Right cardiac atrium (tissue), 5 donors: ENCODE results near the gene ARHGAP8. TPM values are rescaled to one million over a fixed set of nuclear protein-coding genes. Genes with fewer than 3 reads are reported as not detected.
"Not testable (repeated sequence)": the region's sequence is repeated elsewhere in the genome, so short reads cannot be mapped to it uniquely, and the experiment has no call there.

Experiments
- ATAC-seq, 2 donors: fragments of 200-7000 bp; cut with Tn5 transposase; one replicate each; pipeline versions ENCODE4 v1.8.0 to v1.9.1; 2020; ENCODE audit warnings: moderate library complexity in 2 of 2, mild to moderate bottlenecking in 1 of 2
- DNase-seq, 3 donors: peaks; one replicate each; pipeline ENCODE4 v3.0.0-alpha.2; 2020
- H3K27ac ChIP-seq: one replicate; pipeline ENCODE4 v1.5.1; 2013; ENCODE audit warnings: mild to moderate bottlenecking, low read length, control low read depth, moderate library complexity
- H3K27me3 ChIP-seq: one replicate; pipeline ENCODE4 v1.6.1; 2013; ENCODE audit not compliant: control insufficient read depth, insufficient read depth
- H3K4me1 ChIP-seq: one replicate; pipeline ENCODE4 v1.6.1; 2013; ENCODE audit warnings: low read length; ENCODE audit not compliant: control insufficient read depth, insufficient read depth
- H3K4me3 ChIP-seq: one replicate; pipeline ENCODE4 v1.5.1; 2013; ENCODE audit warnings: low read length, control low read depth
- H3K9me3 ChIP-seq: one replicate; pipeline ENCODE4 v1.6.1; 2013; ENCODE audit warnings: low read length; ENCODE audit not compliant: control insufficient read depth
- WGBS: extraction: QIAGEN DNeasy Blood & Tissue Kit; methylation state at CpG from one replicate; pipeline ENCODE4 v1.1.7; 2013; 5-methylcytosine and 5-hydroxymethylcytosine counted together
- intact Hi-C, 4 donors: fragments of 100-400 bp; cut with DNase I; formaldehyde crosslinking; loops; one replicate each; pipeline versions ENCODE4 v1.11.0 to v1.14.0; 2022 to 2023
- polyA plus RNA-seq: library from polyadenylated mRNA; stranded (reverse); fragments of 200-250 nt; gene quantifications from one replicate; pipeline ENCODE4 v1.2.3, GENCODE V29; 2013
- total RNA-seq, 4 donors: library from RNA; stranded (reverse); fragmentation: NEBNext Ultra II Directional; extraction: Animal tissue kit (Norgen Biotek cat#: 25700); gene quantifications; one replicate each; pipeline ENCODE4 v1.2.1, GENCODE V29; 2021
- donor health status: healthy with polysubstance abuse.
- donor health status: DM: no; HTN: yes; CAD: no.
- donor health status: DM: no; HTN: no; CAD: no.
- donor health status: DM: no; HTN: yes; CAD: no; lungs with severe emphysema.
- donor health status: DM: yes; HTN: yes; CAD: no.

ARHGAP8 gene
- total and polyA plus RNA-seq, 5 donors: 0.02 to 1.9 (median 0.66) TPM

DNA sequence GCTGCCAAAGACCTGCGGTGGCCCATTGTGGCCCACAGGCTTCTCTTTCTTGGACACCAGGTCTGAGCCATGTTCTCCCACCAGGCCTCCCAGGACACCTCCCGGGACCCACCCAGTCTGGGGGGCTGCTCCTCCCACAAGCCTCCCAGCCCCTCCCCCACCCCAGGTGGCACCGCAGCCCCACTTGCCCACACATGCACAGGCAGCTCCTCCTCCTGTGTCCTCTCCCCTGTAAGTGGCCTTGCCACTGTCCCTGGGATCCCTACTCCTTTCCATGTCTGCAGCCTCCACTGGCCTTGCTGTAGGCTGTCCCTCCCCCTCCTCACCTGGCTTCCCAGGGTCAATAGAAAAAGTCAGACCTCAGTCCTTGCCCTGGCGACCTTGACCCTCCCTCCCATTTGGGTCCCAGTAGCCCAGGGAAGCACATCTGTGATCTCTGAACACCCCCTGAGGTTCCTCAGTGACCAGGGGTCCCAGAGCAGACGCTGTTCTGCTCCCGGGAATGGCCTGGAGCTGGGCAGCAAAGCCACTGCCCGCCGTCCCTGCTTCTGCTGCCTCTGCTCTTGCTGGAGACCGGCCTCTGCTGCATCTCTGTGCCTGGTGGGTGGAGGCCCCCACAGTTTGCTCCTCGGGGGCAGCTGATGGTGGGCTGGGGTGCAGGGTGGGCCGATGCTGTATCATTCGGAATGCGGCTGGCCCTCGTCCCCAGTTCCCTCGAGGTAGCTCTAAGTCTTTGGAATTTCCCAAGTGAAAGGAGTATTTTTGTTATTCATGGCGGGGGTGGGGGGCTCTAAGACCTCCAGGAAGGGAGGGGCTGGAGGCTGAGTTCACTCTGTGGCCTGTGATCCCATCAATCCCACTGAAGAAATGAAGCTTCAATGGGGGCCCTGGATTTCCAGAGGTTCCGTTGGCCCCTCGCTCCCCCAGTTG, 43.6 kb downstream of the ARHGAP8 start:
- ATAC-seq (peak in 1 of 2 donors; percentile 24), DNase-seq (peak in 1 of 3 donors; percentile 40)
- Histone ChIP-seq H3K9me3 (no peaks in the 10 kb centered on the region), H3K4me1 (no peaks in the 10 kb centered on the region), H3K4me3 (no peak overlapping the region), H3K27me3 (no peaks in the 10 kb centered on the region), H3K27ac (no peak overlapping the region)
- 67% methylated on average over 18 of the region's 18 CpGs for WGBS
- intact Hi-C loops: no loop called here

DNA sequence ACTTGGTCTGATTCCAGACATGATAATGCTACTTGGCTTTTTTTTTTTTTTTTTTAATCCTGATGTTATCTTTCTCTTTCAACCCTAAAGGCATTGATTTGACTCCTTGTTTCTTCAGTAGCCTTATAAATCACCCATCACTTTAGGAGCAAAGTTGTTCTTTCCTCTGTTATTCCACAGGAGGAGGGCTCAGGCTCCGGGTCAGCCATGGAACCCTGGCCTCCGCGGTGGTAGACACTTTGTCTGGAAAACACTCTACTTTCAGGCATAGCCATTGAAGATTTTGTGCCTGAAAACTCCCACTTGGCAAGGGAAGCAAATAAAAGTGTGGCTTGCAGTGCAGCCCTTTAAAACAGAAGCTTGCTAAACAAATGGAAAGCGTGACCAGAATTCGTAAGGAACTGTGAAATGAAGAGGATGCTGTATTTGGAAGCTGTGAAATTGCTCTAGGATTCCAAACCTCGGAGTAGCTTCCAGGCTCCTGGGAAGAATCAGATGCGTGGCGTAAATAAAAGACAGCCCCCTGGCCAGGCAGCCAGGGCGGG, 44.9 kb downstream of the ARHGAP8 start:
- H3K4me3 ChIP-seq: no peak overlapping the region
- no peaks in the 10 kb centered on the region for H3K27me3 ChIP-seq
- no peak for ATAC-seq
- H3K9me3 ChIP-seq: no peaks in the 10 kb centered on the region
- no peak overlapping the region for H3K27ac ChIP-seq
- intact Hi-C loops: no loop called here
- 51% methylated on average over 9 of the region's 9 CpGs for WGBS
- H3K4me1 ChIP-seq: no peaks in the 10 kb centered on the region
- no peak for DNase-seq

DNA sequence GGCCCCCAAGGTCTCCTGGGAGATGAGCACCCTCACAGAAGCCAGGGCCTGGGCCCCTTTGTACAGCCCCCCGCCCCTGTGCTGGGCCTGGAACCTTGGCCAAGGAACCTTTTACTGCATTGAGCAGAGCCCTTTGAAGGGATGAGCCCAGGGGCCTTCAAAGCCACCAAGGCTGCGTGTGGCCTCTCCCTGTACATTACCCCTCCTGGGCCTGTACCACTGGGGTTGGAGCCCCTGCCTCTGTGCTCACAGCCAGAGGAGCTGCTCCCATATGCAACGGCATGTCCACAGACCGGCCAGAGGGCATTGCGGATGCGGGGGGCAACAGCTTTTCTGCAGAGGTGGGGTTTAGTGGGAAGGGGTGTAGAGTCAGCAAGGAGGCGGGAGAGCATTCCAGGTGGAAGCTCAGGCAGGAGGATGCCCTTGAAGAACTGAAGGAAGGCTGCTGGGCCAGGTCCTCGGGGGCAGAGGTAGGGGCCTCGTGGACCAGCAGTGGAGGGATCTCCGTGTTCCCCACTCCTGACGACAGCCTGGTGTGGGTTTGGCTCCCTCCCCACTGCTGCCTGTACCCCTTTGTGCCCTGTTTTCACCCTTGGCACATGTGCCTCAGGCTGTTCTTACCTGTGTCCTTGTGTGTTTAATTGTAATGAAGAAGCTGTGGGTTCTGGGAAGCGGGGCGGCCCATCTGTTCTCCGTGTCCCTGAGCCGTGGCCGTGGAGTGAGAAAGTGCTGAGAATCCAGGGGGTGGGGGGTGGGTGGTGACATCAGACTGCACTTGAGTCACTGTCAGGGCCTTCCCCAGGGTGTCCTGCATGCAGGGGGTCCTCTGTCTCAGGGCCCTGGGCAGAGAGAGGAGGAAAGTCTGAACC, 46.9 kb downstream of the ARHGAP8 start:
- no peak for ATAC-seq
- H3K9me3 ChIP-seq: no peaks in the 10 kb centered on the region
- intact Hi-C loops: no loop called here
- H3K27me3 ChIP-seq: no peaks in the 10 kb centered on the region
- no peak overlapping the region for H3K27ac ChIP-seq
- peak in 1 of 3 donors; percentile 18 for DNase-seq
- no peak overlapping the region for H3K4me3 ChIP-seq
- H3K4me1 ChIP-seq: no peaks in the 10 kb centered on the region
- 82% methylated on average over 16 of the region's 16 CpGs for WGBS

DNA sequence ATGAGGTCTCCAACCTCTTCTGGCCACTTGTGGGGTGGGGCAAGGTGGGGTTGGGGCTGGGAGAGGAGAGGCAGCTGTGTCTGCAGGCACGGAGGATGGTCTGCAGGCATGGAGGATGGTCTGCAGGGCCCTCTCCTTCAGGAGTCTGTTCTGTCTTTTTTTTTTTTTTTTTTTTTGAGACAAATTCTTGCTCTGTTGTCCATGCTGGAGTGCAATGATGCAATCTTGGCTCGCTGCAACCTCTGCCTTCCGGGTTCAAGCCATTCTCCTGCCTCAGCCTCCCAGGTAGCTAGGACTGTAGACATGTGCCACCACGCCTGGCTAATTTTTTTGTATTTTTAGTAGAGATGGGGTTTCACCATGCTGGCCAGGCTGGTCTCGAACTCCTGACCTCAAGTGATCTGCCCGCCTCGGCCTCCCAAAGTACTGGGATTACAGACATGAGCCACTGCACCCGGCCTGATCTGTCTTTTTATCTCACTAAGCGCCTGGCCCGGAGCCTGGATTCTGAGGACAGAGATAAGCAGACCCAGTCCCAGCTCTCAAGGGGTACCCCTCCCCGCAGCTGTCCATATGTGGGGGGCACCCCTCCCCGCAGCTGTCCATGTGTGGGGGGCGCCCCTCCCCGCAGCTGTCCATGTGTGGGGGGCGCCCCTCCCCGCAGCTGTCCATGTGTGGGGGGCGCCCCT, 47.7 kb downstream of the ARHGAP8 start:
- DNase-seq: peak in 1 of 3 donors; percentile 63
- H3K4me1 ChIP-seq, H3K27ac ChIP-seq, H3K4me3 ChIP-seq, H3K27me3 ChIP-seq, intact Hi-C loops, H3K9me3 ChIP-seq, ATAC-seq: not testable (repeated sequence)
- WGBS: 31% methylated on average over 14 of the region's 17 CpGs

DNA sequence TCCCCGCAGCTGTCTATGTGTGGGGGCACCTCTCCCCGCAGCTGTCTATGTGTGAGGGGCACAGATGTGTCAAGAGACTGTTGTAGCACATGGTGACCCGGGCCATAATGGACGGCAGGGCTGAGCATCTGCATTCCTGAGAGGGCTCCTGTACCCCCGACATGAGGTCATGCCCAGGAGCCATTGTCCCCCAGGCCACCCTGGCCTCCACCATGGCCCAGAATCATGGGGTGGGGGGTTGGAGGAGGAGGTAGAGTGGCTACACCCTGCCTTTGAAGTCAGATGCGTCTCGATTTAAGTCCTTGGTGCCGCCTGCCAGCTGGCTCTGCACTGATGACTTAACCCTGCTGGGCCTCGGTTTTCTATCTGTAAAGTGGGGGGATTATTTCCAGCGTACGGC, 49.1 kb downstream of the ARHGAP8 start:
- no peak for DNase-seq
- Histone ChIP-seq H3K9me3 (no peaks in the 10 kb centered on the region), H3K27me3 (no peaks in the 10 kb centered on the region), H3K4me1 (no peaks in the 10 kb centered on the region), H3K4me3 (no peak overlapping the region), H3K27ac (no peak overlapping the region)
- WGBS: 58% methylated on average over 11 of the region's 11 CpGs
- intact Hi-C loops: no loop called here
- ATAC-seq: no peak

DNA sequence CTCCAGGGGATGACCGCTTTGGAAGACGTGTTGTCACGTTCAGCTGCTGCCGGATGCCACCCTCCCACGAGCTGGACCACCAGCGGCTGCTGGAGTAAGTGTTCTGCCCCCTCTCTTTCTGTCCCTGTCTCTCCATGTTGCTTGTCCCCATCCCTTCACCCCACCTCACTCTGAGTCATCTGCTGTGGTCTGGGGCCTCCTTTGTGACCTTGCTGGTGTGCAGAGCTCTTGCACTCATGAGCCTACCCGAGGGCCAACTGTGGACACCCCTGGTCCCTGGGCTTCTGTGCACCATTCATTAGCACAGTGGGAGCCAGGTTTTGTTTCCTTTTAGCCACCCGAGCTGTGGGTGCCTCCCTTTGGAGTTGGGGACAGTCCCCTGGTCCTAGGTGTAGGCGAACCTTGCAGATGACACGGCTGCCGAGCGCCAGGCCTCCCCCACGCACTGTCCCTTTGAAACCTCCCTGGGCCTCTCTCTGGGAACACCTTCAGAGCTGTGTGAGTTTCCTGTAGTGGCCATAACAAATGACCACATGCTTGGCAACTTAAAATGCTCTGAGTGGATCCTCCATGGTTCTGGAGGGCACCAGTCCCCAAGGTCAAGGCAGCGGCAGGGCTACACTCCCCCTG, 49.8 kb downstream of the ARHGAP8 start:
- ATAC-seq: no peak
- WGBS: 79% methylated on average over 14 of the region's 14 CpGs
- no peak overlapping the region for H3K4me3 ChIP-seq
- H3K9me3 ChIP-seq: no peaks in the 10 kb centered on the region
- H3K27me3 ChIP-seq: no peaks in the 10 kb centered on the region
- intact Hi-C loops: no loop called here
- H3K4me1 ChIP-seq: no peaks in the 10 kb centered on the region
- H3K27ac ChIP-seq: no peak overlapping the region
- DNase-seq: no peak

DNA sequence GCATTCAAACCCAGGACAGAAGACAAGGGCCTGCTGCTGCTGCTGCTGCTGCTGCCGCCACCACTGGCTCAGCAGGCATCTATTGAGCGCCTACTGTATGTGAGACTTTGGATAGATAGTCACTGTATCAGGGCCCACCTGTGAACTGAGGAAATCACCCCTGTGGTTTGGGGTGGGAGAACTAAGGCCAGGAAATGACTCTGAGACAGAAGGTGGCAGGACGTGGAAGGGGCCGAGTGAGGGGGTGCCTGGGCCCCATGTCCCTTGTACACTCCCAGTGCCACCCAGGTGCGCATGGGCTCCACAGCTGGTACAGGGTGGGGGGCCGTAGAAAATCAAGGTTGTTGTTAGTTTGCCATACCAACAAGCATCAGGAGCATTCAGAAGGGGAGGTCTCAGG, 50.6 kb downstream of the ARHGAP8 start:
- no peak for ATAC-seq
- peak in 1 of 3 donors; percentile 38 for DNase-seq
- no peaks in the 10 kb centered on the region for H3K9me3 ChIP-seq
- no peaks in the 10 kb centered on the region for H3K27me3 ChIP-seq
- no peak overlapping the region for H3K4me3 ChIP-seq
- no peaks in the 10 kb centered on the region for H3K4me1 ChIP-seq
- H3K27ac ChIP-seq: no peak overlapping the region
- WGBS: 81% methylated on average over 6 of the region's 6 CpGs
- intact Hi-C loops: no loop called here

DNA sequence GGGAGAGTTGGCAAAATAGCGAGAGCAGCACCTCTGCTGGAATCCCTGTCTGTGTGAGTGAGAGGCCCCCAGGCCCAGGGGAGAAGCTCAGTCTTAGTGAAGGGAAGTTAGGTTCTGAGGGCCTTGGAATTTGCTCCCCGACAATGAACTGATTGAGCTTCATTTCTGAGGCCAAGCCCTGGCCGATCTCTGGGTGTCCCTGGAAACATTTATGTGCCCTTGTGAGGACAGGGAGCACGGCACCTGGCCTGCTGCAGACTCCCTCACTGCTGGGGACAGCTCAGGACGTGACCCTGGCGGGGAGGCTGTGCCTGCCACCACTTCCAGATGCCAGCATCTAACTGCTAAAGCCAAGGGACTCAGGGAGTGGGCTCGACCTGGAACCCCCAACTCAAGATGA, 52.0 kb downstream of the ARHGAP8 start:
- ATAC-seq: no peak
- DNase-seq: no peak
- no peak overlapping the region for H3K4me3 ChIP-seq
- H3K4me1 ChIP-seq: no peaks in the 10 kb centered on the region
- intact Hi-C loops: no loop called here
- H3K9me3 ChIP-seq: no peaks in the 10 kb centered on the region
- no peaks in the 10 kb centered on the region for H3K27me3 ChIP-seq
- no peak overlapping the region for H3K27ac ChIP-seq
- WGBS: 69% methylated on average over 7 of the region's 7 CpGs

DNA sequence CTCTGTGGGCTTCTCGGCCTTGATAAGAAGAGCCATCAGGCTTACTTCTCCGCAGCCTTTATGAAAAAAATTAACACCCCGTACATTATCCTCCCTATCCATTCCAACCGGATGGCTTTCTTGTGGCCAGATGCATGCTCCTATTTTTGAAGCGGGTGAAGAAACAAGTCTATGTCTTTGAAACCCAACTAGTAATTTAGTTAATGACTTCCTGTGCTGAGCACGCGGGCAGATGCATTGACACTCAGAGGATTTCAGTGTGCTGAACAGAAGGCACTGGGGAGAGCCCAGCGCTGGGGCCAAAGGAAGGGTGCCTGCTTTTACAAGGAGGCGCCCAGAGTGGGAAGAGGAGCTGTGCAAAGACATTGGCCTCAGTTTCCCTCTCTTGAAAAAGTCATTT, 53.3 kb downstream of the ARHGAP8 start:
- no peak overlapping the region for H3K27ac ChIP-seq
- H3K9me3 ChIP-seq: no peaks in the 10 kb centered on the region
- H3K4me1 ChIP-seq: no peaks in the 10 kb centered on the region
- intact Hi-C loops: no loop called here
- H3K4me3 ChIP-seq: no peak overlapping the region
- DNase-seq (peak in 1 of 3 donors; percentile 22), ATAC-seq (no peak)
- no peaks in the 10 kb centered on the region for H3K27me3 ChIP-seq
- WGBS: 83% methylated on average over 9 of the region's 9 CpGs

DNA sequence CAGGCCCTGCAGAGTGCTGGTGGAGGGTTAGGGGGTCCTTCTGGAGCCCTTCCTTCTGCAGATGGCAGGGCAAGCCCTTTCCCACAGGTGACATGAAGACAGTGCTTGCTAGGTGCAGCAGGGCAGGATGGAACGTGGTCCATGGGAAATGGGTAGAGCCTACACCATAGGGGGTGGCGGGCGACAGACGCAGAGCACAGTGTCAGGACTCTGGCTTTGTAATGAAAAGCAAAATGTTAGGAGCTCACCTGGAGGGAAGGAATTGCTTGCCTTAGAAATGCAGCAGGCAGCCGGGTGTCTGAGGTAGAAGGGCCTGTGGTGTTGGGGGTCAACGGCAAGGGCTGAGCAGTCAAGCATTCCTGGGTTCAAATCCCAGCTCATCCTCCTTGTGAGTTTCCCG, 54.9 kb downstream of the ARHGAP8 start:
- WGBS: 74% methylated on average over 7 of the region's 7 CpGs
- ATAC-seq (no peak), DNase-seq (peak in 1 of 3 donors; percentile 12)
- no peaks in the 10 kb centered on the region for H3K9me3 ChIP-seq
- H3K27ac ChIP-seq: no peak overlapping the region
- intact Hi-C loops: no loop called here
- no peaks in the 10 kb centered on the region for H3K4me1 ChIP-seq
- no peaks in the 10 kb centered on the region for H3K27me3 ChIP-seq
- no peak overlapping the region for H3K4me3 ChIP-seq
